Gastroesophageal sphincter (tissue), 3 donors: ENCODE data around the gene TMEM184A.

Source experiments
- CTCF ChIP-seq, 4 experiments: fragments of 200-600 bp in 2 of 4; fragments of 450-650 bp in 2 of 4; sonication (generic) in 1 of 4; IDR thresholded peaks; one replicate each; pipeline ENCODE4 v1.5.1; 2017 to 2019; ENCODE audit warnings: antibody characterized with exemption in 4 of 4, mild to moderate bottlenecking in 2 of 4, moderate library complexity in 2 of 4
- POLR2A ChIP-seq, 2 donors: fragments of 450-650 bp; IDR thresholded peaks; one replicate each; pipeline ENCODE4 v1.6.1; 2017; ENCODE audit warnings: antibody characterized with exemption in 2 of 2, mild to moderate bottlenecking in 2 of 2, moderate library complexity in 1 of 2

DNA sequence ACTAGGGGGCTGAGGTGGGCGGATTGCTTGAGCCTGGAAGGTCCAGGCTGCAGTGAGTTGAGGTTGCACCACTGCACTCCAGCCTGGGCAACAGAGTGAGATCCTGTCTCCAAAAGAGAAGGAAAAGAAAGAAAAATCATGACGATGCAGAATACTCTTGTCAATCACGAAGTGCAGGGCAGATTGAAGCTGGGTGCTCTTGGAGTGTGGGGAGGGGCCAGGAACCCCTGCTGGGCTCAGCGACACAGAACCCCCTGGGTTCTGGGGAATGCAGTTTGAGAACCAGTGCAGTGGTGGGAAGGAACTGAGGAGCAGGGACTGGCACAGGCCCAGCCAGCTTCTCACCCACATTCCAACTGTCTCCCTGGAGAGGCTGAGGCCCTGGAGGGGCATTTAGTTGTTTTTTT is 41.0 kb downstream of the TMEM184A start:
- TF ChIP-seq CTCF (IDR thresholded peaks at IDR 0.05): no peak
- TF ChIP-seq POLR2A (IDR thresholded peaks at IDR 0.05): no peak
